WTC11 (cell line): ENCODE measurements around the gene MNX1. TPM values are rescaled to one million over a fixed set of nuclear protein-coding genes. Genes with fewer than 3 reads are reported as not detected.

ENCODE experiments used
- ATAC-seq: fragments of 200-7000 bp; cut with Tn5 transposase; 2 replicates; pipeline ENCODE4 v1.10.0; 2021; ENCODE audit warnings: mild to moderate bottlenecking, moderate library complexity
- CTCF ChIA-PET: fragments of 300-600 bp; sonication (Branson Sonifier 250); formaldehyde crosslinking; loops from one replicate; lab custom pipeline; 2021; ENCODE audit warnings: antibody characterized with exemption; lab: Charles Lee
- POLR2A ChIA-PET: fragments of 350-600 bp; sonication (Branson Sonifier 250); formaldehyde crosslinking; loops from one replicate; lab custom pipeline; 2021; ENCODE audit warnings: antibody characterized with exemption; lab: Charles Lee
- DNase-seq: peaks from one replicate; pipeline ENCODE4 v3.0.0; 2021; ENCODE audit warnings: low spot score
- H3K27ac Mint-ChIP-seq: 2 replicates; pipeline ENCODE4 v1.8.0; 2021; ENCODE audit warnings: mixed read lengths
- H3K27me3 Mint-ChIP-seq: 2 replicates; pipeline ENCODE4 v1.8.0; 2021; ENCODE audit warnings: low read depth, mild to moderate bottlenecking, moderate library complexity, mixed read lengths
- H3K36me3 Mint-ChIP-seq: 2 replicates; pipeline ENCODE4 v1.8.0; 2021; ENCODE audit warnings: mixed read lengths
- H3K4me1 Mint-ChIP-seq: 2 replicates; pipeline ENCODE4 v1.8.0; 2022; ENCODE audit warnings: mixed read lengths
- H3K4me3 Mint-ChIP-seq: 2 replicates; pipeline ENCODE4 v1.8.0; 2021; ENCODE audit warnings: mild to moderate bottlenecking, moderate library complexity, mixed read lengths
- H3K9me3 Mint-ChIP-seq: 2 replicates; pipeline ENCODE4 v1.8.0; 2021; ENCODE audit warnings: mixed read lengths
- ATF6 ChIP-seq: sonication (generic); formaldehyde crosslinking; IDR thresholded peaks from 2 replicates; pipeline ENCODE4 v1.8.1; 2023; ENCODE audit warnings: mild to moderate bottlenecking, missing genetic modification reagents
- CBFB ChIP-seq: sonication (generic); formaldehyde crosslinking; IDR thresholded peaks from 2 replicates; pipeline ENCODE4 v1.8.1; 2022; ENCODE audit warnings: mild to moderate bottlenecking, low read depth, missing genetic modification reagents
- EMX1 ChIP-seq: fragments of 250-450 bp; sonication (Bioruptor Pico); IDR thresholded peaks from 2 replicates; pipeline ENCODE4 v1.8.0; 2021; ENCODE audit warnings: mild to moderate bottlenecking
- FOXP1 ChIP-seq: sonication (generic); formaldehyde crosslinking; IDR thresholded peaks from 2 replicates; pipeline ENCODE4 v1.8.0; 2022; ENCODE audit warnings: missing genetic modification reagents, mild to moderate bottlenecking, moderate library complexity, borderline replicate concordance
- HMGA2 ChIP-seq: fragments of 250-450 bp; sonication (Bioruptor Pico); IDR thresholded peaks from 2 replicates; pipeline ENCODE4 v1.4.0; 2021; ENCODE audit warnings: mild to moderate bottlenecking, moderate library complexity
- IRF2 ChIP-seq: sonication (generic); formaldehyde crosslinking; IDR thresholded peaks from 2 replicates; pipeline ENCODE4 v1.8.0; 2022; ENCODE audit warnings: low read depth, missing genetic modification reagents, borderline replicate concordance
- KAT7 ChIP-seq: sonication (generic); formaldehyde crosslinking; IDR thresholded peaks from 2 replicates; pipeline ENCODE4 v1.8.1; 2023; ENCODE audit warnings: missing genetic modification reagents, mild to moderate bottlenecking, borderline replicate concordance
- NFYB ChIP-seq: sonication (generic); formaldehyde crosslinking; conservative IDR thresholded peaks from 2 replicates; pipeline ENCODE4 v1.8.0; 2022; ENCODE audit warnings: low read depth, missing genetic modification reagents
- NR3C1 ChIP-seq: sonication (generic); formaldehyde crosslinking; conservative IDR thresholded peaks from 2 replicates; pipeline ENCODE4 v1.8.1; 2023; ENCODE audit warnings: low read depth, mild to moderate bottlenecking, missing genetic modification reagents
- RORB ChIP-seq: fragments of 250-450 bp; sonication (Bioruptor Pico); IDR thresholded peaks from 2 replicates; pipeline ENCODE4 v1.9.0; 2021; ENCODE audit warnings: mild to moderate bottlenecking
- SMAD4 ChIP-seq: sonication (generic); formaldehyde crosslinking; IDR thresholded peaks from 2 replicates; pipeline ENCODE4 v1.8.0; 2022; ENCODE audit warnings: mild to moderate bottlenecking, missing genetic modification reagents
- SP1 ChIP-seq: sonication (generic); formaldehyde crosslinking; conservative IDR thresholded peaks from 2 replicates; pipeline ENCODE4 v1.8.1; 2022; ENCODE audit warnings: missing genetic modification reagents
- STAT6 ChIP-seq: sonication (generic); formaldehyde crosslinking; conservative IDR thresholded peaks from 2 replicates; pipeline ENCODE4 v1.8.1; 2023; ENCODE audit warnings: mild to moderate bottlenecking, low read depth, missing genetic modification reagents, moderate library complexity
- TCF7 ChIP-seq: sonication (generic); formaldehyde crosslinking; IDR thresholded peaks from 2 replicates; pipeline ENCODE4 v1.8.0; 2022; ENCODE audit warnings: mild to moderate bottlenecking, low read depth, missing genetic modification reagents, moderate library complexity
- ZBTB21 ChIP-seq: sonication (generic); formaldehyde crosslinking; IDR thresholded peaks from 2 replicates; pipeline ENCODE4 v1.8.1; 2023; ENCODE audit warnings: mild to moderate bottlenecking, missing genetic modification reagents, borderline replicate concordance
- ZNF219 ChIP-seq: sonication (generic); formaldehyde crosslinking; IDR thresholded peaks from 2 replicates; pipeline ENCODE4 v1.8.0; 2023; ENCODE audit warnings: missing genetic modification reagents, mild to moderate bottlenecking, borderline replicate concordance
- total RNA-seq: library from RNA; stranded (reverse); gene quantifications from 3 replicates; pipeline ENCODE4 v1.2.3, GENCODE V29; 2021
- TF ChIP-seq, protein P1 (sequence below): sonication (generic); formaldehyde crosslinking; IDR thresholded peaks from 2 replicates; pipeline ENCODE4 v1.8.0; 2023; ENCODE audit warnings: mild to moderate bottlenecking, missing genetic modification reagents
- TF ChIP-seq, protein P2 (sequence below): fragments of 200-600 bp; IDR thresholded peaks from 2 replicates; pipeline ENCODE4 v1.8.0; 2022; ENCODE audit warnings: antibody characterized with exemption
- TF ChIP-seq, protein P3 (sequence below): fragments of 250-450 bp; sonication (Bioruptor Pico); IDR thresholded peaks from 2 replicates; pipeline ENCODE4 v1.9.0; 2021; ENCODE audit warnings: mild to moderate bottlenecking
- TF ChIP-seq, protein P4 (sequence below): sonication (generic); formaldehyde crosslinking; IDR thresholded peaks from 2 replicates; pipeline ENCODE4 v1.8.1; 2022; ENCODE audit warnings: mild to moderate bottlenecking, moderate library complexity, missing genetic modification reagents

Gene MNX1
- total RNA-seq, 1 experiment from 2014 or later = 0.46 TPM

GRCh38 chr7:157044943-157045660 is 34.6 kb upstream of the MNX1 start:
- Mint-ChIP-seq H3K27me3 (no peaks in the 10 kb centered on the region; the same call in 1 of the 2 replicates), H3K9me3 (no peaks in the 10 kb centered on the region), H3K4me1 (peaks cover 7% of the 10 kb centered on the region), H3K36me3 (no peaks in the 10 kb centered on the region), H3K27ac (no peak overlapping the region), H3K4me3 (no peak overlapping the region)
- POLR2A ChIA-PET = no interaction called here
- no peak for TF ChIP-seq NR3C1 (CRISPR knock-in tag)
- no peak for TF ChIP-seq NFYB (CRISPR knock-in tag)
- no peak for TF ChIP-seq RORB
- TF ChIP-seq, protein P1, sequence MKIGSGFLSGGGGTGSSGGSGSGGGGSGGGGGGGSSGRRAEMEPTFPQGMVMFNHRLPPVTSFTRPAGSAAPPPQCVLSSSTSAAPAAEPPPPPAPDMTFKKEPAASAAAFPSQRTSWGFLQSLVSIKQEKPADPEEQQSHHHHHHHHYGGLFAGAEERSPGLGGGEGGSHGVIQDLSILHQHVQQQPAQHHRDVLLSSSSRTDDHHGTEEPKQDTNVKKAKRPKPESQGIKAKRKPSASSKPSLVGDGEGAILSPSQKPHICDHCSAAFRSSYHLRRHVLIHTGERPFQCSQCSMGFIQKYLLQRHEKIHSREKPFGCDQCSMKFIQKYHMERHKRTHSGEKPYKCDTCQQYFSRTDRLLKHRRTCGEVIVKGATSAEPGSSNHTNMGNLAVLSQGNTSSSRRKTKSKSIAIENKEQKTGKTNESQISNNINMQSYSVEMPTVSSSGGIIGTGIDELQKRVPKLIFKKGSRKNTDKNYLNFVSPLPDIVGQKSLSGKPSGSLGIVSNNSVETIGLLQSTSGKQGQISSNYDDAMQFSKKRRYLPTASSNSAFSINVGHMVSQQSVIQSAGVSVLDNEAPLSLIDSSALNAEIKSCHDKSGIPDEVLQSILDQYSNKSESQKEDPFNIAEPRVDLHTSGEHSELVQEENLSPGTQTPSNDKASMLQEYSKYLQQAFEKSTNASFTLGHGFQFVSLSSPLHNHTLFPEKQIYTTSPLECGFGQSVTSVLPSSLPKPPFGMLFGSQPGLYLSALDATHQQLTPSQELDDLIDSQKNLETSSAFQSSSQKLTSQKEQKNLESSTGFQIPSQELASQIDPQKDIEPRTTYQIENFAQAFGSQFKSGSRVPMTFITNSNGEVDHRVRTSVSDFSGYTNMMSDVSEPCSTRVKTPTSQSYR = no peak
- TF ChIP-seq, protein P2, sequence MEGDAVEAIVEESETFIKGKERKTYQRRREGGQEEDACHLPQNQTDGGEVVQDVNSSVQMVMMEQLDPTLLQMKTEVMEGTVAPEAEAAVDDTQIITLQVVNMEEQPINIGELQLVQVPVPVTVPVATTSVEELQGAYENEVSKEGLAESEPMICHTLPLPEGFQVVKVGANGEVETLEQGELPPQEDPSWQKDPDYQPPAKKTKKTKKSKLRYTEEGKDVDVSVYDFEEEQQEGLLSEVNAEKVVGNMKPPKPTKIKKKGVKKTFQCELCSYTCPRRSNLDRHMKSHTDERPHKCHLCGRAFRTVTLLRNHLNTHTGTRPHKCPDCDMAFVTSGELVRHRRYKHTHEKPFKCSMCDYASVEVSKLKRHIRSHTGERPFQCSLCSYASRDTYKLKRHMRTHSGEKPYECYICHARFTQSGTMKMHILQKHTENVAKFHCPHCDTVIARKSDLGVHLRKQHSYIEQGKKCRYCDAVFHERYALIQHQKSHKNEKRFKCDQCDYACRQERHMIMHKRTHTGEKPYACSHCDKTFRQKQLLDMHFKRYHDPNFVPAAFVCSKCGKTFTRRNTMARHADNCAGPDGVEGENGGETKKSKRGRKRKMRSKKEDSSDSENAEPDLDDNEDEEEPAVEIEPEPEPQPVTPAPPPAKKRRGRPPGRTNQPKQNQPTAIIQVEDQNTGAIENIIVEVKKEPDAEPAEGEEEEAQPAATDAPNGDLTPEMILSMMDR = no peak
- TF ChIP-seq IRF2 (CRISPR knock-in tag) = no peak
- no peak for TF ChIP-seq CBFB (CRISPR knock-in tag)
- no peak for TF ChIP-seq ATF6 (CRISPR knock-in tag)
- TF ChIP-seq, protein P3, sequence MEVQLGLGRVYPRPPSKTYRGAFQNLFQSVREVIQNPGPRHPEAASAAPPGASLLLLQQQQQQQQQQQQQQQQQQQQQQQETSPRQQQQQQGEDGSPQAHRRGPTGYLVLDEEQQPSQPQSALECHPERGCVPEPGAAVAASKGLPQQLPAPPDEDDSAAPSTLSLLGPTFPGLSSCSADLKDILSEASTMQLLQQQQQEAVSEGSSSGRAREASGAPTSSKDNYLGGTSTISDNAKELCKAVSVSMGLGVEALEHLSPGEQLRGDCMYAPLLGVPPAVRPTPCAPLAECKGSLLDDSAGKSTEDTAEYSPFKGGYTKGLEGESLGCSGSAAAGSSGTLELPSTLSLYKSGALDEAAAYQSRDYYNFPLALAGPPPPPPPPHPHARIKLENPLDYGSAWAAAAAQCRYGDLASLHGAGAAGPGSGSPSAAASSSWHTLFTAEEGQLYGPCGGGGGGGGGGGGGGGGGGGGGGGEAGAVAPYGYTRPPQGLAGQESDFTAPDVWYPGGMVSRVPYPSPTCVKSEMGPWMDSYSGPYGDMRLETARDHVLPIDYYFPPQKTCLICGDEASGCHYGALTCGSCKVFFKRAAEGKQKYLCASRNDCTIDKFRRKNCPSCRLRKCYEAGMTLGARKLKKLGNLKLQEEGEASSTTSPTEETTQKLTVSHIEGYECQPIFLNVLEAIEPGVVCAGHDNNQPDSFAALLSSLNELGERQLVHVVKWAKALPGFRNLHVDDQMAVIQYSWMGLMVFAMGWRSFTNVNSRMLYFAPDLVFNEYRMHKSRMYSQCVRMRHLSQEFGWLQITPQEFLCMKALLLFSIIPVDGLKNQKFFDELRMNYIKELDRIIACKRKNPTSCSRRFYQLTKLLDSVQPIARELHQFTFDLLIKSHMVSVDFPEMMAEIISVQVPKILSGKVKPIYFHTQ = no peak
- TF ChIP-seq FOXP1 (CRISPR knock-in tag) = no peak
- no peak for TF ChIP-seq EMX1 (CRISPR knock-in tag)
- TF ChIP-seq SP1 (CRISPR knock-in tag) = no peak
- no peak for TF ChIP-seq HMGA2 (CRISPR knock-in tag)
- TF ChIP-seq TCF7 (CRISPR knock-in tag) = no peak
- no peak for TF ChIP-seq SMAD4 (CRISPR knock-in tag)
- no peak for DNase-seq
- CTCF ChIA-PET = interaction anchor here (1.2 kb wide), 1 partner anchor 229 kb away, joined by 3 read pairs; no protein-coding TSS in a partner anchor
- no peak for ATAC-seq

- CTCF ChIA-PET = interaction anchor here (1.2 kb wide), 1 partner anchor 230 kb away, joined by 3 read pairs; no protein-coding TSS in a partner anchor
- ATAC-seq = no peak
- H3K27ac Mint-ChIP-seq = no peak overlapping the region
- no peaks in the 10 kb centered on the region for H3K9me3 Mint-ChIP-seq
- POLR2A ChIA-PET = no interaction called here
- DNase-seq = no peak
- no peaks in the 10 kb centered on the region; the same call in 1 of the 2 replicates for H3K27me3 Mint-ChIP-seq
- H3K4me1 Mint-ChIP-seq = peaks cover 7% of the 10 kb centered on the region
- no peak overlapping the region for H3K4me3 Mint-ChIP-seq
- no peaks in the 10 kb centered on the region for H3K36me3 Mint-ChIP-seq
- TF ChIP-seq ZNF219 (CRISPR knock-in tag) (no peak), EMX1 (CRISPR knock-in tag) (no peak), ZBTB21 (CRISPR knock-in tag) (no peak), KAT7 (CRISPR knock-in tag) (no peak), NR3C1 (CRISPR knock-in tag) (no peak), IRF2 (CRISPR knock-in tag) (no peak), HMGA2 (CRISPR knock-in tag) (no peak), STAT6 (CRISPR knock-in tag) (no peak)
- TF ChIP-seq, protein P4, sequence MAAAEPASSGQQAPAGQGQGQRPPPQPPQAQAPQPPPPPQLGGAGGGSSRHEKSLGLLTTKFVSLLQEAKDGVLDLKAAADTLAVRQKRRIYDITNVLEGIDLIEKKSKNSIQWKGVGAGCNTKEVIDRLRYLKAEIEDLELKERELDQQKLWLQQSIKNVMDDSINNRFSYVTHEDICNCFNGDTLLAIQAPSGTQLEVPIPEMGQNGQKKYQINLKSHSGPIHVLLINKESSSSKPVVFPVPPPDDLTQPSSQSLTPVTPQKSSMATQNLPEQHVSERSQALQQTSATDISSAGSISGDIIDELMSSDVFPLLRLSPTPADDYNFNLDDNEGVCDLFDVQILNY (CRISPR knock-in tag) = no peak
These were observed 33.8 kb upstream of the MNX1 start for GRCh38 chr7:157044147-157044687.
